HepG2 (cell line): ENCODE data around the gene KCNMA1. TPM values are rescaled to one million over a fixed set of nuclear protein-coding genes. Genes with fewer than 3 reads are reported as not detected.

Experiments used
- ATAC-seq: fragments of 200-7000 bp; cut with Tn5 transposase; 3 replicates; pipeline ENCODE4 v1.9.1; 2020; ENCODE audit warnings: mild to moderate bottlenecking, moderate library complexity
- BruUV-seq: library from RNA; stranded (reverse); fragments of 400-500 nt; replicated peaks from 2 replicates; lab custom pipeline; 2021; lab: Mats Ljungman, UMichigan
- CTCF ChIA-PET: fragments of 300-600 bp; formaldehyde crosslinking; extraction: SDS; loops from one replicate; lab custom pipeline; 2021; ENCODE audit warnings: low total read pairs, inconsistent platforms, low intra/inter-chr PET ratio; lab: Yijun Ruan, JAX
- POLR2A ChIA-PET: fragments of 350-600 bp; sonication (Branson Sonifier 250); formaldehyde crosslinking; loops from one replicate; lab custom pipeline; 2020; ENCODE audit warnings: antibody characterized with exemption, inconsistent platforms; lab: Yijun Ruan, JAX
- DNase-seq: peaks from one replicate; pipeline ENCODE4 v3.0.0-alpha.2; 2015; ENCODE audit warnings: low spot score
- FAIRE-seq: peaks from 3 replicates; lab custom pipeline; 2011; peaks lifted over from hg19 to GRCh38; lab: Jason Lieb, UNC
- H2AFZ ChIP-seq: one replicate; pipeline ENCODE4 v1.6.1; 2011; ENCODE audit warnings: low read length, inconsistent platforms
- H3K27ac ChIP-seq: fragments of 300-600 bp; 3 replicates; pipeline ENCODE4 v1.8.0; 2011; ENCODE audit warnings: mixed run types, mild to moderate bottlenecking, mixed read lengths, low read length, inconsistent platforms; ENCODE audit not compliant: insufficient read depth; ENCODE audit errors: extremely low read length
- H3K27me3 ChIP-seq, 2 experiments: fragments of 200-600 bp in 1 of 2; 2 replicates in 1 of 2; 3 replicates in 1 of 2; pipeline versions ENCODE4 v1.6.0 to v1.8.0; 2011; ENCODE audit warnings: low read length in 2 of 2, mild to moderate bottlenecking in 2 of 2, moderate library complexity in 2 of 2, inconsistent platforms in 1 of 2; ENCODE audit not compliant: insufficient read depth in 2 of 2, control insufficient read depth in 1 of 2
- H3K36me3 ChIP-seq, 2 experiments: fragments of 200-600 bp in 1 of 2; replicated peaks in 1 of 2; 2 replicates in 1 of 2; 3 replicates in 1 of 2; pipeline versions ENCODE4 v1.5.1 to v1.8.0; 2011; ENCODE audit warnings: low read length in 2 of 2, inconsistent platforms in 1 of 2; ENCODE audit not compliant: insufficient read depth in 2 of 2, control insufficient read depth in 1 of 2
- H3K4me1 ChIP-seq: 2 replicates; pipeline ENCODE4 v1.5.1; 2012; ENCODE audit warnings: low read length, inconsistent platforms; ENCODE audit not compliant: insufficient read depth
- H3K4me2 ChIP-seq: 2 replicates; pipeline ENCODE4 v1.6.0; 2011; ENCODE audit warnings: low read depth, low read length, inconsistent platforms
- H3K4me3 ChIP-seq, 3 experiments: fragments of 200-600 bp in 1 of 3; sonication (generic), shearing (Covaris generic) in 1 of 3; replicated peaks in 1 of 3; 2 replicates each; pipeline ENCODE4 v1.5.1; 2011 to 2016; ENCODE audit warnings: low read length in 3 of 3, inconsistent platforms in 2 of 3, low read depth in 2 of 3, mild to moderate bottlenecking in 2 of 3, control low read depth in 1 of 3, mixed read lengths in 1 of 3; ENCODE audit not compliant: insufficient read depth in 1 of 3
- H3K79me2 ChIP-seq: one replicate; pipeline ENCODE4 v1.6.1; 2011; ENCODE audit warnings: low read length, inconsistent platforms; ENCODE audit not compliant: insufficient read depth
- H3K9ac ChIP-seq: 2 replicates; pipeline ENCODE4 v1.6.0; 2011; ENCODE audit warnings: mild to moderate bottlenecking, low read depth, low read length, inconsistent platforms; ENCODE audit not compliant: insufficient read depth
- H3K9me3 ChIP-seq: 2 replicates; pipeline ENCODE4 v1.5.1; 2012; ENCODE audit warnings: mild to moderate bottlenecking, low read length
- H4K20me1 ChIP-seq: 2 replicates; pipeline ENCODE4 v1.6.0; 2011; ENCODE audit warnings: inconsistent platforms, mild to moderate bottlenecking, low read length, moderate library complexity; ENCODE audit not compliant: insufficient read depth
- AHR ChIP-seq: IDR thresholded peaks from 2 replicates; pipeline ENCODE4 v1.6.1; 2018; ENCODE audit warnings: missing genetic modification reagents, missing compliant biosample characterization
- BRD4 ChIP-seq: sonication (generic); formaldehyde crosslinking; IDR thresholded peaks from 2 replicates; pipeline ENCODE4 v1.4.0; 2020; ENCODE audit warnings: missing genetic modification reagents
- FOXA3 ChIP-seq: IDR thresholded peaks from 2 replicates; pipeline ENCODE4 v1.6.1; 2016; ENCODE audit warnings: missing genetic modification reagents, missing compliant biosample characterization
- HOXA5 ChIP-seq: sonication (generic); formaldehyde crosslinking; IDR thresholded peaks from 2 replicates; pipeline ENCODE4 v1.4.0; 2020; ENCODE audit warnings: missing genetic modification reagents
- IRF2 ChIP-seq: IDR thresholded peaks from 2 replicates; pipeline ENCODE4 v1.6.1; 2018; ENCODE audit warnings: missing genetic modification reagents, missing compliant biosample characterization
- NCOR1 ChIP-seq: fragments of 200-600 bp; sonication (generic); IDR thresholded peaks from 2 replicates; pipeline ENCODE4 v1.7.0; 2017; ENCODE audit warnings: antibody characterized with exemption, low read length, borderline replicate concordance
- NPAS2 ChIP-seq: sonication (generic); formaldehyde crosslinking; IDR thresholded peaks from 2 replicates; pipeline ENCODE4 v1.8.0; 2022; ENCODE audit warnings: mild to moderate bottlenecking, missing genetic modification reagents, borderline replicate concordance
- POLR2AphosphoS5 ChIP-seq: IDR thresholded peaks from 2 replicates; pipeline ENCODE4 v1.6.1; 2012; ENCODE audit warnings: low read depth, low read length
- PTBP1 ChIP-seq: fragments of 200-400 bp; formaldehyde crosslinking; IDR thresholded peaks from 2 replicates; pipeline ENCODE4 v1.6.1; 2018; ENCODE audit warnings: low read length, low read depth; ENCODE audit not compliant: poor library complexity, severe bottlenecking
- SP2 ChIP-seq: sonication (generic); formaldehyde crosslinking; IDR thresholded peaks from 2 replicates; pipeline ENCODE4 v1.5.1; 2020; ENCODE audit warnings: mild to moderate bottlenecking, missing genetic modification reagents
- U2AF2 ChIP-seq: fragments of 200-400 bp; formaldehyde crosslinking; IDR thresholded peaks from 2 replicates; pipeline ENCODE4 v1.6.1; 2017; ENCODE audit warnings: low read depth, mild to moderate bottlenecking, low read length
- ZKSCAN1 ChIP-seq: fragments of 150-350 bp; IDR thresholded peaks from 2 replicates; pipeline ENCODE4 v1.6.1; 2014; ENCODE audit warnings: low read length
- ZNF101 ChIP-seq: sonication (generic); formaldehyde crosslinking; IDR thresholded peaks from 2 replicates; pipeline ENCODE4 v1.4.0; 2020; ENCODE audit warnings: mild to moderate bottlenecking, low read depth, missing genetic modification reagents, borderline replicate concordance
- ZNF451 ChIP-seq: sonication (generic); formaldehyde crosslinking; IDR thresholded peaks from 2 replicates; pipeline ENCODE4 v1.5.0; 2020; ENCODE audit warnings: mild to moderate bottlenecking, missing genetic modification reagents
- ZNF605 ChIP-seq: sonication (generic); formaldehyde crosslinking; IDR thresholded peaks from 2 replicates; pipeline ENCODE4 v1.8.0; 2022; ENCODE audit warnings: mild to moderate bottlenecking, missing genetic modification reagents
- ZNF75D ChIP-seq: sonication (generic); formaldehyde crosslinking; IDR thresholded peaks from 2 replicates; pipeline ENCODE4 v1.8.1; 2023; ENCODE audit warnings: missing genetic modification reagents, mild to moderate bottlenecking, borderline replicate concordance
- WGBS: methylation state at CpG from one replicate; pipeline ENCODE4 v1.1.6; 2017; ENCODE audit warnings: low lambda C conversion rate; 5-methylcytosine and 5-hydroxymethylcytosine counted together
- in situ Hi-C: cut with HindIII; loops from 2 replicates; pipeline ENCODE4 v1.10.0; 2017; ENCODE audit warnings: low pct_unique_long_range_greater_than_20kb; ENCODE audit not compliant: extremely low pct_ligation_motif_present
- intact Hi-C: fragments of 100-400 bp; cut with micrococcal nuclease; formaldehyde crosslinking; loops from one replicate; pipeline ENCODE4 v1.10.0; 2022; ENCODE audit not compliant: unreplicated experiment
- polyA plus RNA-seq, 8 experiments: library from polyadenylated mRNA; depleted of rRNA in 3 of 8; stranded (reverse) in 7 of 8; unstranded in 1 of 8; fragments of >200 nt; fragmentation: Illumina TruSeq in 4 of 8; extraction: Trizol in 4 of 8; gene quantifications; 2 replicates each; pipeline versions ENCODE4 v1.2.1 to v1.2.3, GENCODE V29; 2011 to 2016; ENCODE audit warnings: low read depth in 4 of 8, missing spikeins in 1 of 8, mixed read lengths in 1 of 8; ENCODE audit not compliant: insufficient read depth in 1 of 8
- total RNA-seq, 5 experiments: library from RNA; depleted of rRNA; stranded (reverse); fragments of >200 nt; fragmentation: Illumina TruSeq; extraction: Trizol; gene quantifications; 2 replicates each; pipeline ENCODE4 v1.2.3, GENCODE V29; 2016; ENCODE audit warnings: low read depth in 1 of 5
- TF ChIP-seq, protein P1 (sequence below): sonication (generic); formaldehyde crosslinking; IDR thresholded peaks from 2 replicates; pipeline ENCODE4 v1.8.0; 2022; ENCODE audit warnings: mild to moderate bottlenecking, missing genetic modification reagents
- TF ChIP-seq, protein P2 (sequence below): sonication (generic); formaldehyde crosslinking; IDR thresholded peaks from 2 replicates; pipeline ENCODE4 v1.4.0; 2020; ENCODE audit warnings: mild to moderate bottlenecking, missing genetic modification reagents
- TF ChIP-seq, protein P3 (sequence below): sonication (generic); formaldehyde crosslinking; IDR thresholded peaks from 2 replicates; pipeline ENCODE4 v1.5.1; 2020; ENCODE audit warnings: mild to moderate bottlenecking, moderate library complexity, missing genetic modification reagents
- TF ChIP-seq, protein P4 (sequence below): sonication (generic); formaldehyde crosslinking; IDR thresholded peaks from 2 replicates; pipeline ENCODE4 v1.9.0; 2021; ENCODE audit warnings: missing genetic modification reagents, mild to moderate bottlenecking, borderline replicate concordance

Gene KCNMA1
- total and polyA plus RNA-seq, 2 of the 13 experiments (the other 11 are each of a cell fraction or from before 2014, with no cell fraction given) = 0.02 TPM; not detected in 1

DNA sequence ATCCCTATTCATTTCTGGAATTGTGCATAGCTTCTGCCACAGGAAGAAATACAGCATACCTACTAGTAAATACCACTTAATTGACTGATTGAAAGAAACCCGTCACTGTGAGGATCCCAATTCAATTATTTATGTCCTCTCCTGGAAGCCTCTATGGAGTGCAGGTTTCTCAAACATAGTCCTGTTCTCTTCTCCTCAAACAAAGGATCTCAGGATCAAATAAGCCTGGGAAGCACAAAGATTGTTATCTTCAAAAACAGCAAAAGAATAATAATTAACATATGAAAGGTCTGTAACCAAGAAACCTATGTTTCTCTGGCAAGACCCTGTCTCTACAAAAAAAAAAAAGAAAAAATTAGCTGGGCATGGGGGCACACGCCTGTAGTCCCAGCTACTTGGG, 127.3 kb downstream of the KCNMA1 start:
- no peak overlapping the region for H3K27ac ChIP-seq
- no peaks in the 10 kb centered on the region for H4K20me1 ChIP-seq
- H3K27me3 ChIP-seq = peaks cover 0 to 14% of the 10 kb centered on the region in 2 experiments; a peak in 3 of 5 replicates
- POLR2A ChIA-PET = no interaction called here
- no peak overlapping the region for H3K4me3 ChIP-seq
- H3K9me3 ChIP-seq = no peaks in the 10 kb centered on the region
- CTCF ChIA-PET = no interaction called here
- no peak for TF ChIP-seq HOXA5
- TF ChIP-seq BRD4 (CRISPR knock-in tag) = no peak
- TF ChIP-seq, protein P1, sequence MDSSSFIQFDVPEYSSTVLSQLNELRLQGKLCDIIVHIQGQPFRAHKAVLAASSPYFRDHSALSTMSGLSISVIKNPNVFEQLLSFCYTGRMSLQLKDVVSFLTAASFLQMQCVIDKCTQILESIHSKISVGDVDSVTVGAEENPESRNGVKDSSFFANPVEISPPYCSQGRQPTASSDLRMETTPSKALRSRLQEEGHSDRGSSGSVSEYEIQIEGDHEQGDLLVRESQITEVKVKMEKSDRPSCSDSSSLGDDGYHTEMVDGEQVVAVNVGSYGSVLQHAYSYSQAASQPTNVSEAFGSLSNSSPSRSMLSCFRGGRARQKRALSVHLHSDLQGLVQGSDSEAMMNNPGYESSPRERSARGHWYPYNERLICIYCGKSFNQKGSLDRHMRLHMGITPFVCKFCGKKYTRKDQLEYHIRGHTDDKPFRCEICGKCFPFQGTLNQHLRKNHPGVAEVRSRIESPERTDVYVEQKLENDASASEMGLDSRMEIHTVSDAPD (CRISPR knock-in tag) = no peak
- no peak for TF ChIP-seq ZNF101 (CRISPR knock-in tag)
- TF ChIP-seq ZKSCAN1 = no peak
- TF ChIP-seq IRF2 = no peak
- no peak for TF ChIP-seq PTBP1
- TF ChIP-seq, protein P2, sequence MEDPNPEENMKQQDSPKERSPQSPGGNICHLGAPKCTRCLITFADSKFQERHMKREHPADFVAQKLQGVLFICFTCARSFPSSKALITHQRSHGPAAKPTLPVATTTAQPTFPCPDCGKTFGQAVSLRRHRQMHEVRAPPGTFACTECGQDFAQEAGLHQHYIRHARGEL = no peak
- TF ChIP-seq U2AF2 = no peak
- TF ChIP-seq, protein P3, sequence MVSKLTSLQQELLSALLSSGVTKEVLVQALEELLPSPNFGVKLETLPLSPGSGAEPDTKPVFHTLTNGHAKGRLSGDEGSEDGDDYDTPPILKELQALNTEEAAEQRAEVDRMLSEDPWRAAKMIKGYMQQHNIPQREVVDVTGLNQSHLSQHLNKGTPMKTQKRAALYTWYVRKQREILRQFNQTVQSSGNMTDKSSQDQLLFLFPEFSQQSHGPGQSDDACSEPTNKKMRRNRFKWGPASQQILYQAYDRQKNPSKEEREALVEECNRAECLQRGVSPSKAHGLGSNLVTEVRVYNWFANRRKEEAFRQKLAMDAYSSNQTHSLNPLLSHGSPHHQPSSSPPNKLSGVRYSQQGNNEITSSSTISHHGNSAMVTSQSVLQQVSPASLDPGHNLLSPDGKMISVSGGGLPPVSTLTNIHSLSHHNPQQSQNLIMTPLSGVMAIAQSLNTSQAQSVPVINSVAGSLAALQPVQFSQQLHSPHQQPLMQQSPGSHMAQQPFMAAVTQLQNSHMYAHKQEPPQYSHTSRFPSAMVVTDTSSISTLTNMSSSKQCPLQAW (CRISPR knock-in tag) = no peak
- no peak for TF ChIP-seq POLR2AphosphoS5
- no peak for TF ChIP-seq ZNF451 (CRISPR knock-in tag)
- no peak for TF ChIP-seq NCOR1
- TF ChIP-seq NPAS2 (CRISPR knock-in tag) = no peak
- no peak for TF ChIP-seq AHR (CRISPR knock-in tag)
- TF ChIP-seq SP2 = no peak
- no peak for TF ChIP-seq FOXA3 (CRISPR knock-in tag)
- TF ChIP-seq, protein P4, sequence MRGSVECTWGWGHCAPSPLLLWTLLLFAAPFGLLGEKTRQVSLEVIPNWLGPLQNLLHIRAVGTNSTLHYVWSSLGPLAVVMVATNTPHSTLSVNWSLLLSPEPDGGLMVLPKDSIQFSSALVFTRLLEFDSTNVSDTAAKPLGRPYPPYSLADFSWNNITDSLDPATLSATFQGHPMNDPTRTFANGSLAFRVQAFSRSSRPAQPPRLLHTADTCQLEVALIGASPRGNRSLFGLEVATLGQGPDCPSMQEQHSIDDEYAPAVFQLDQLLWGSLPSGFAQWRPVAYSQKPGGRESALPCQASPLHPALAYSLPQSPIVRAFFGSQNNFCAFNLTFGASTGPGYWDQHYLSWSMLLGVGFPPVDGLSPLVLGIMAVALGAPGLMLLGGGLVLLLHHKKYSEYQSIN (CRISPR knock-in tag) = no peak
- TF ChIP-seq ZNF605 (CRISPR knock-in tag) = no peak
- TF ChIP-seq ZNF75D = no peak
- no peaks in the 10 kb centered on the region for H3K79me2 ChIP-seq
- no peaks in the 10 kb centered on the region for H3K4me1 ChIP-seq
- ATAC-seq (no peak), FAIRE-seq (no peak), DNase-seq (no peak)
- intact Hi-C loops = no loop called here
- no peak overlapping the region for H3K9ac ChIP-seq
- WGBS = 10% methylated on average over 2 of the region's 2 CpGs
- in situ Hi-C loops = no loop called here
- H2AFZ ChIP-seq = no peak overlapping the region
- no peaks in the 10 kb centered on the region for H3K36me3 ChIP-seq
- no peak overlapping the region for H3K4me2 ChIP-seq
- BruUV-seq = no TSS peak
